ENCODE results near the gene NPFFR1.

- TF ChIP-seq GATA2 (IDR thresholded peaks at IDR 0.05; ENCODE audit: low read depth, low read length) (no peak), GATA3 (IDR thresholded peaks at IDR 0.05; ENCODE audit: low read depth, low read length) (no peak)
Measured at GRCh38 chr10:70289739-70290138, 5.9 kb upstream of the NPFFR1 start.
